ENCODE results near the gene SYT4. TPM values are rescaled to one million over a fixed set of nuclear protein-coding genes. Genes with fewer than 3 reads are reported as not detected.

SYT4 gene
- total and polyA plus RNA-seq, 2 of the 13 experiments (the other 11 are each of a cell fraction or from before 2014, with no cell fraction given), result not detected

DNA sequence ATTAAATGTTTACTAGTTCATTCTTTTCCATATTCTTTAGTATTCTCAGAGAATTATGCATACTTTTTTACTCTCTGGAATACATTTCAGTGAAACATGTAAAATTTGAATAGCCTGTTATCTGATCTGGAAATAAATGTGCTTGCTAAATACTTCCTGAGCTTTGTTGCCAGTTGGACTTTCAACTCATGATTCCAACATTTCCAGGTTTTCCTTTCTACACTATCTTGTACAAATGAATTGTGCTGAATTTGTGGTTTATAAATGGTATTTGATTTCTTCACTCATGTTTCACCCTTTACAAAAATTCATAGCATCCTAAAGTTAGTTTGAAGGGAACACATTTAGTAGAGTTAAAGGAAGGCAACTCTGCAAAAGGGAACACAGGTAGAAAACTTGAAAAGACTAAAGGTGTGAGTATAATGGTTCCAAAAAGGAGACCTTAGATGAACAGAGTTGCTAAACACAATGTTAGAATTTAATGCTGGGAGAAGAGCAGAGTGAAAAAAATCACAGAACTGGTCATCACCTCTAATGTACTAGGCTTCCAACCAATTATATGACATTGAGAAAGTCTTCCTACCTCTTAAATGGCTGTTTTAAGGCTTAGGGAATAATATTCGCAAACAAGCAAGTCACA is 28.6 kb downstream of the SYT4 start:
- no TSS peak for BruUV-seq (replicated peaks)
- no peak overlapping the region for H3K4me2 ChIP-seq (ENCODE audit: low read depth, low read length)
- CTCF ChIA-PET (ENCODE audit: low intra/inter-chr PET ratio, low total read pairs), result no interaction called here

GRCh38 chr18:43247944-43248343 is 29.3 kb downstream of the SYT4 start:
- Histone ChIP-seq H3K36me3 (replicated peaks in 1 of 2; ENCODE audit: control insufficient read depth in 1 of 2, insufficient read depth in 2 of 2, low read length in 2 of 2) (no peaks in the 10 kb centered on the region), H3K9ac (ENCODE audit: insufficient read depth, low read depth, low read length) (no peak overlapping the region), H3K4me3 (replicated peaks in 1 of 3; ENCODE audit: insufficient read depth in 1 of 3, low read depth in 2 of 3, low read length in 3 of 3) (no peak overlapping the region), H3K27ac (ENCODE audit: extremely low read length, insufficient read depth, low read length) (no peak overlapping the region), H3K4me2 (ENCODE audit: low read depth, low read length) (no peak overlapping the region), H3K9me3 (ENCODE audit: low read length) (no peaks in the 10 kb centered on the region), H3K27me3 (ENCODE audit: control insufficient read depth in 1 of 2, insufficient read depth in 2 of 2, low read length in 2 of 2) (no peaks in the 10 kb centered on the region), H3K79me2 (ENCODE audit: insufficient read depth, low read length) (no peaks in the 10 kb centered on the region), H3K4me1 (ENCODE audit: insufficient read depth, low read length) (no peaks in the 10 kb centered on the region), H4K20me1 (ENCODE audit: insufficient read depth, low read length) (no peaks in the 10 kb centered on the region), H2AFZ (ENCODE audit: low read length) (no peak overlapping the region)
- ATAC-seq, result no peak
- no peak for FAIRE-seq
- POLR2A ChIA-PET, result no interaction called here
- intact Hi-C loops (cut with micrococcal nuclease; ENCODE audit: unreplicated experiment), result no loop called here
- CTCF ChIA-PET (ENCODE audit: low intra/inter-chr PET ratio, low total read pairs), result no interaction called here
- BruUV-seq (replicated peaks), result no TSS peak
- DNase-seq (ENCODE audit: low spot score), result no peak
- in situ Hi-C loops (cut with HindIII; ENCODE audit: extremely low pct_ligation_motif_present, low pct_unique_long_range_greater_than_20kb), result no loop called here
- 46% methylated on average over 1 of the region's 1 CpG for WGBS (ENCODE audit: low lambda C conversion rate)
- no peak for TF ChIP-seq NAIF1 (CRISPR knock-in tag; IDR thresholded peaks at IDR 0.05; ENCODE audit: borderline replicate concordance)
- TF ChIP-seq, protein P1, sequence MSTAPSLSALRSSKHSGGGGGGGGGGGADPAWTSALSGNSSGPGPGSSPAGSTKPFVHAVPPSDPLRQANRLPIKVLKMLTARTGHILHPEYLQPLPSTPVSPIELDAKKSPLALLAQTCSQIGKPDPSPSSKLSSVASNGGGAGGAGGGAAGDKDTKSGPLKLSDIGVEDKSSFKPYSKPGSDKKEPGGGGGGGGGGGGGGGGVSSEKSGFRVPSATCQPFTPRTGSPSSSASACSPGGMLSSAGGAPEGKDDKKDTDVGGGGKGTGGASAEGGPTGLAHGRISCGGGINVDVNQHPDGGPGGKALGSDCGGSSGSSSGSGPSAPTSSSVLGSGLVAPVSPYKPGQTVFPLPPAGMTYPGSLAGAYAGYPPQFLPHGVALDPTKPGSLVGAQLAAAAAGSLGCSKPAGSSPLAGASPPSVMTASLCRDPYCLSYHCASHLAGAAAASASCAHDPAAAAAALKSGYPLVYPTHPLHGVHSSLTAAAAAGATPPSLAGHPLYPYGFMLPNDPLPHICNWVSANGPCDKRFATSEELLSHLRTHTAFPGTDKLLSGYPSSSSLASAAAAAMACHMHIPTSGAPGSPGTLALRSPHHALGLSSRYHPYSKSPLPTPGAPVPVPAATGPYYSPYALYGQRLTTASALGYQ (CRISPR knock-in tag; IDR thresholded peaks at IDR 0.05), result no peak
- TF ChIP-seq JDP2 (CRISPR knock-in tag; IDR thresholded peaks at IDR 0.05; ENCODE audit: borderline replicate concordance), result no peak
- no peak for TF ChIP-seq ZNF749 (CRISPR knock-in tag; IDR thresholded peaks at IDR 0.05; ENCODE audit: borderline replicate concordance)
- no peak for TF ChIP-seq TARDBP (CRISPR knock-in tag; IDR thresholded peaks at IDR 0.05)
- TF ChIP-seq, protein P2, sequence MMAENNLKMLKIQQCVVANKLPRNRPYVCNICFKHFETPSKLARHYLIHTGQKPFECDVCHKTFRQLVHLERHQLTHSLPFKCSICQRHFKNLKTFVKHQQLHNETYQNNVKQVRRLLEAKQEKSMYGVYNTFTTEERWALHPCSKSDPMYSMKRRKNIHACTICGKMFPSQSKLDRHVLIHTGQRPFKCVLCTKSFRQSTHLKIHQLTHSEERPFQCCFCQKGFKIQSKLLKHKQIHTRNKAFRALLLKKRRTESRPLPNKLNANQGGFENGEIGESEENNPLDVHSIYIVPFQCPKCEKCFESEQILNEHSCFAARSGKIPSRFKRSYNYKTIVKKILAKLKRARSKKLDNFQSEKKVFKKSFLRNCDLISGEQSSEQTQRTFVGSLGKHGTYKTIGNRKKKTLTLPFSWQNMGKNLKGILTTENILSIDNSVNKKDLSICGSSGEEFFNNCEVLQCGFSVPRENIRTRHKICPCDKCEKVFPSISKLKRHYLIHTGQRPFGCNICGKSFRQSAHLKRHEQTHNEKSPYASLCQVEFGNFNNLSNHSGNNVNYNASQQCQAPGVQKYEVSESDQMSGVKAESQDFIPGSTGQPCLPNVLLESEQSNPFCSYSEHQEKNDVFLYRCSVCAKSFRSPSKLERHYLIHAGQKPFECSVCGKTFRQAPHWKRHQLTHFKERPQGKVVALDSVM (CRISPR knock-in tag; IDR thresholded peaks at IDR 0.05), result no peak

More for the DNA sequence above, 28.6 kb downstream of the SYT4 start:
- Histone ChIP-seq H3K79me2 (ENCODE audit: insufficient read depth, low read length) (no peaks in the 10 kb centered on the region), H3K9ac (ENCODE audit: insufficient read depth, low read depth, low read length) (no peak overlapping the region), H3K4me3 (replicated peaks in 1 of 3; ENCODE audit: insufficient read depth in 1 of 3, low read depth in 2 of 3, low read length in 3 of 3) (no peak overlapping the region), H4K20me1 (ENCODE audit: insufficient read depth, low read length) (no peaks in the 10 kb centered on the region), H2AFZ (ENCODE audit: low read length) (no peak overlapping the region), H3K9me3 (ENCODE audit: low read length) (no peaks in the 10 kb centered on the region), H3K27me3 (ENCODE audit: control insufficient read depth in 1 of 2, insufficient read depth in 2 of 2, low read length in 2 of 2) (no peaks in the 10 kb centered on the region), H3K4me1 (ENCODE audit: insufficient read depth, low read length) (no peaks in the 10 kb centered on the region), H3K36me3 (replicated peaks in 1 of 2; ENCODE audit: control insufficient read depth in 1 of 2, insufficient read depth in 2 of 2, low read length in 2 of 2) (no peaks in the 10 kb centered on the region), H3K27ac (ENCODE audit: extremely low read length, insufficient read depth, low read length) (no peak overlapping the region)
- intact Hi-C loops (cut with micrococcal nuclease; ENCODE audit: unreplicated experiment) (no loop called here), in situ Hi-C loops (cut with HindIII; ENCODE audit: extremely low pct_ligation_motif_present, low pct_unique_long_range_greater_than_20kb) (no loop called here)
- FAIRE-seq, result no peak
- POLR2A ChIA-PET, result no interaction called here
- ATAC-seq, result no peak
- DNase-seq (ENCODE audit: low spot score), result no peak
- TF ChIP-seq ZNF34 (CRISPR knock-in tag; IDR thresholded peaks at IDR 0.05; ENCODE audit: borderline replicate concordance) (no peak), THAP11 (CRISPR knock-in tag; IDR thresholded peaks at IDR 0.05) (no peak), ATF3 (CRISPR knock-in tag; IDR thresholded peaks at IDR 0.05) (no peak), TAF1 (CRISPR knock-in tag; IDR thresholded peaks at IDR 0.05) (no peak), ZNF232 (CRISPR knock-in tag; IDR thresholded peaks at IDR 0.05; ENCODE audit: borderline replicate concordance) (no peak), ZNF740 (CRISPR knock-in tag; IDR thresholded peaks at IDR 0.05) (no peak), KMT2A (CRISPR knock-in tag; IDR thresholded peaks at IDR 0.05) (no peak)
- WGBS (ENCODE audit: low lambda C conversion rate), result 7% methylated on average over 1 of the region's 1 CpG

Measured in HepG2 (cell line).